IMR-90 (cell line): Measurements from ENCODE around the gene PNPLA2. TPM values are rescaled to one million over a fixed set of nuclear protein-coding genes. Genes with fewer than 3 reads are reported as not detected.

Source experiments
- ELK1 ChIP-seq: fragments of 150-350 bp; IDR thresholded peaks from 2 replicates; pipeline ENCODE4 v1.6.1; 2016; ENCODE audit warnings: low read depth, mild to moderate bottlenecking, low read length, moderate library complexity, borderline replicate concordance
- FOS ChIP-seq: fragments of 150-350 bp; IDR thresholded peaks from 2 replicates; pipeline ENCODE4 v1.6.1; 2016; ENCODE audit warnings: low read depth, low read length
- SMC3 ChIP-seq: fragments of 150-350 bp; IDR thresholded peaks from 2 replicates; pipeline ENCODE4 v1.6.1; 2016; ENCODE audit warnings: low read depth, mild to moderate bottlenecking, antibody characterized with exemption, low read length, moderate library complexity
- polyA plus RNA-seq, 3 experiments: library from polyadenylated mRNA; depleted of rRNA; stranded (reverse); fragments of >200 nt; gene quantifications; 2 replicates each; pipeline ENCODE4 v1.2.3, GENCODE V29; 2012; ENCODE audit warnings: low replicate concordance in 1 of 3
- total RNA-seq: library from RNA; depleted of rRNA; stranded (reverse); fragments of >200 nt; gene quantifications from 2 replicates; pipeline ENCODE4 v1.2.3, GENCODE V29; 2012

PNPLA2 gene
- total and polyA plus RNA-seq, 2 of the 4 experiments (the other 2 are of a cell fraction): 7.0 to 94.3 TPM

GRCh38 chr11:795634-796564 lies 22.8 kb upstream of the PNPLA2 start (continued):
- no peak for TF ChIP-seq ELK1
- TF ChIP-seq FOS: 0 out of 2 replicates have a peak, but pooled peaks have one; percentile 23
- TF ChIP-seq SMC3: no peak
